ENCODE measurements around the gene SCAF8.
"Not testable (repeated sequence)": the region's sequence is repeated elsewhere in the genome, so short reads cannot be mapped to it uniquely, and the experiment has no call there.

Gene SCAF8

DNA sequence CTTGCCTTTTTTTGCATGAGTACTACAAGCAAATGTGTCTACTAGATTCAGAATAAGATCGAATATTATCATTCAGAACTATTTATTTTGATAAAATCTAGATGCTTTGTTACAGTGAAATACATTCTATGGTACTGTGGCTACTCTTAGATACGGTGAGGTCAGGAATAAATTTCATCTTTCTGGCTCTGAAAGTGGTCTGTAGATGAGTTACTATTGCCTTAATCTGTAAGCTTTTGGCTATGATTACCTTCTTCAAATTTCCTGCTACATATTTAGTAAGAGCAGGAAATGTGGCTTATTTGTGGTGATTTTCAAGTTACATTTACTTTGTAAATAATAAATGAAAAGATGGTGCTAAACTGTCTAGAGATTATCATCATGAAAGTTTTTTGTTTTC, 50.0 kb downstream of the SCAF8 start:
- no peak for DNase-seq (ENCODE audit: low spot score)

DNA sequence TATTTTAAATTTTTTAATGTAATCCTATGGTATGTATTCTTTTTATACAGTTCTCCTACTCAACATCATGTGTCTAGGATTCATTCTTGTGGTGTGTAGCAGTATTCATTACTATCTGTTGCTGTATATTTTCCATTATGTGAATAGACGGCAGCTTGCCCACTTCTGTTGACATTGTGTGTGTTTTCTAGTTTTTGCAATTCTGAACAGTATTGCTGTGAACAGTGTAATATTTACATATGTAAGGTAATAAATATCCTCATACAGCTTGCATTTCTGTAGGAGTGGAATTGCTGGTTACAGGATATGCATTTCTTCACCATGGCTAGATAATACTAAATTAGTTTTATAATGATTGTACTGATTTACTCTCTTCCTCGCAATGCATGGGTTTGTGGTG, 51.9 kb downstream of the SCAF8 start:
- DNase-seq (ENCODE audit: low spot score): no peak

DNA sequence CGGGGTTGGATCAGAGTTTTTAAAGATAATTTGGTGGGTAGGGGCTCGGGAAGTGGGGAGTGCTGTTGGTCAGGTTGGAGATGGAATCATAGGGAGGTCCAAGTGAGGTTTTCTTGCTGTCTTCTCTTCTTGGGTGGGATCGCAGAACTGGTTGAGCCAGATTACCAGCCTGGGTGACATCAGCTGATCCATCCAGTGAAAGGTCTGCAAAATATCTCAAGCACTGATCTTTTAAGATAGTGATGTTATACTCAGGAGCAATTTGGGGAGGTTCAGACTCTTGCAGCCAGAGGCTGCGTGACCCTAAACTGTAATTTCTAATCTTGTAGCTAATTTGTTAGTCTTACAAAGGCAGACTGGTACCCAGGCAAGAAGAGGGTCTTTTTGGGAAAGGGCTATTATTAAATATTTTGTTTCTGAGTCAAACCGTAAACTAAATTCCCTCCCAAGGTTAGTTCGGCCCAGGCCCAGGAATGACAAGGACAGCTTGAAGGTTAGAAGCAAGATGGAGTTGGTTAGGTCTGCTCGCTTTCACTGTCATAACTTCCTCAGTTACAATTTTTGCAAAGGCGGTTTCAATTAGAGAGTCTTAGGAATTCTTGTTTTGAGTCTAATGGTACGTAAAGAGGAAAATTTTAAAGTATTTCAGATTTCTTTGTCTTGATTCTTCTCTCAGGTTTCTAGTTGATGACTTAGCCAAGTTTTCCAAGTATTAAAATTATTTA, 53.1 kb downstream of the SCAF8 start:
- no peak for DNase-seq (ENCODE audit: low spot score)

DNA sequence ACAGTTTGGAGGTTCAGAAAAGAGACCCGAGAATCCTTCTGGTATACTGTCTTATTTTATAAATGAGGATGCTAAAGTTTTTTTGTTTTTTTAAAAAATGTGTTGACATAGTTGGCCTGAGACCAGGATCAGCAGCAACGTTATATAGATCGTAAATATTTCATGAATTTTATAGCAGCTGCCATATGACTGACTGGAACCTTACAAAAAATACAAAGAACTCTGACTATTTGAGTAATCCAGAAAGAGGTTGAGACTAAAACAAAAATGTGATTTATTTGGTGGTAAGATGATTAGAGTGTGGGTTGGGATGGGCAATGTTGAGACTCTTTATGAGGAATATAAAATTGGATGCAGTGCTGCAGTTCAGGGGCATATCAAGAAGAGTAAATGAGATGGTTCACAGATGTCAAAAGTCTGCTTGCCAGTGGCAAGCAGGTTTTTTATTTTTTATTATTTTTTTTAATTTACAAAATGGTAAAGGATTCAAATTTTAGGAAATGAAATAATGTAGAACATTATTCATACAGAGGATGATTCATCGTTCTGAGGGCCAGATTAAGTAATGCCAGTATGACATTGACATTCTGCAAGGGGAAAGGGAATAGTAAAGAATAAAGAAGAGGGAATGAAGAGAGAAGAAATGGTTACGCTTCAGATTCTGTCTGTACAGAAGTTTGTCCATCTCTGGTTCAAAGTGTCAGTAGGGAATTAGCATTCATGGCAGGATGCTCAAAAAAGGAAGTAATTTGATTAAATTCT, 58.5 kb downstream of the SCAF8 start:
- no peak for DNase-seq (ENCODE audit: low spot score)

DNA sequence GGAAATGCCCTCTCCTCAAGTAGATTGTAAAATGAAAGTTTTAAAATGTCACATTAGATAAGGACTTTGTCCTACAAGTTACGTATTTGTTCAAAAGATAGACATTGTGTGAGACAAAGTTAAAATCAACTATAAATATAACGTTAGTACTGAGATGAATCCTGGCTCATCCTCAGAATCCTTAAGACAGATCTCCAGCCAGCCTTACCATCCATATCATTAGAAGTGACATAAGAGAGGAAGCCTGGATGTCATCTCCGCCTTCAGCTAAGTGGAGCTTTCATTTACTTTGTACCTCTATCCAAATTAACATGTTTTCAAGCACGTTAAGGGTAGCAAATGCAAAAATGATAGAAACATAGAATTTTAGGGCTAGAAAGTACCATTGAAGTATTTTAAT, 59.1 kb downstream of the SCAF8 start:
- DNase-seq (ENCODE audit: low spot score): no peak

DNA sequence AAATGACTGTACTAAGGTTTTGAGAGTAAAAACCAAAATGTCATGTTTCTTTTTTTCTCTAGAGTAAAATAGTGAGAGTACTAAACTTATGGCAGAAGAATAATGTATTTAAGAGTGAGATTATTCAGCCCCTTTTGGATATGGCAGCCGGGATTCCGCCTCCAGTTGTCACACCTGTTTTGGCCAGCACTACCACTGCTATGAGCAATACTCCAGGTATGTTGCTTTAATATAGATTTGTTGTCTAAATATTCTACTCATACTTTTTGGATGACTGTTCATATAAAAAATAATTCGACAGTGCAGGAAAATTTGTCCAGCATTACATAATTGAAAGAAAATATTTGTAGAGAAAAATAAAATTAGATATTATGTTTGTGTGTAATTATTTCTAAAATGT, 59.5 kb downstream of the SCAF8 start:
- DNase-seq (ENCODE audit: low spot score): peak; percentile 7

DNA sequence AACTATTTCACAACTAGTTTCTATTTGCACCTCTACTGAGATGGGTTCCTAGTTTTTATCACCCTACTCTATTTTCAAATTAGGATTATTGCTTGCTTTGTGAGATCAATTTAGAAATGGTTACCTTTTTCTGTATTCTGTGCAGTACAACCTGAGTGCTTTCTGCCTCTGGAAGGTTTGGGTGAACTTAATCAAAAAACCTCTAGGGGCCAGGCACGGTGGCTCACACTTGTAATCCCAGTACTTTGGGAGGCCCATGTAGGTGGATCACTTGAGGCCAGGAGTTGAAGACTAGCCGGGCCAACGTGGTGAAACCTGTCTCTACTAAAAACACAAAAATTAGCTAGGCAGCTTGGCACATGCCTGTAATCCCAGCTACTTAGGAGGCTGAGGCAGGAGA, 63.3 kb downstream of the SCAF8 start:
- DNase-seq (ENCODE audit: low spot score): no peak

DNA sequence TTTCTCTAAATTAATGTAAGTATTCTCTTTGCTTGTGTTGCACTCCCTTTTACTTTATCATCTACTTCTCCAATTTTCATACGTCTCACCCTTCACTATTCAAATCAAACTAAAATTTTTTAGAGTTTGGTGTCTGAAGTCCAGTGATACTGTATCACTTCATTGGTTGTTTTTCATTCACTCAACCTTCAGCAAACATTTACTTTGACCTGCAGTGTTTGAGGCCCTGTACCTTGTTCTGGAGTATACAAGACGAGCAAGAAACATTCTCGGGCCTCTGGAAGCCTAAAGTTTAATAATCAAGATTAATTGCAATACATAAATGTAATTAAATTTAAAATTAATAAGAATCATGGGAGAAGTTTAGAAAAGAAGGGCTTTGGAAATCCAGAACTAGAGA, 64.6 kb downstream of the SCAF8 start:
- DNase-seq (ENCODE audit: low spot score): no peak

DNA sequence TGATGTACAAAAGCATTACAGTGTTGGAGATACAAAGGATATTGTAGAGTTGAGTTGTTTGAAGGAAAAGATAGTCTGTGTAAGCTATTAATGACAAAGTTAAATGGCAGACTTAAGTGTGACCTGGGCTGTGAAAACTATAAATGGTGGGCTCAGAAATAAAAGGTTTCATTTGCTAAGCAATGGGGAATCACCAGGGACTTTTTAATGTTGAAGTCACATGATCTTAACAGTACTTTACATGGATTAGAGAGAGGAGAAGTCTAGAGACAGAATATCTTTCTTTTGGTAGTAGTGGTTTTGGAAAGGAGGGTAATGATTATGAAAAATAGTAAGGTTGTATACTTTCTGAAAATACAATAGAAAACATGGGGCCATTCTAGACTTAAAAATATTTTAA, 67.1 kb downstream of the SCAF8 start:
- no peak for DNase-seq (ENCODE audit: low spot score)

DNA sequence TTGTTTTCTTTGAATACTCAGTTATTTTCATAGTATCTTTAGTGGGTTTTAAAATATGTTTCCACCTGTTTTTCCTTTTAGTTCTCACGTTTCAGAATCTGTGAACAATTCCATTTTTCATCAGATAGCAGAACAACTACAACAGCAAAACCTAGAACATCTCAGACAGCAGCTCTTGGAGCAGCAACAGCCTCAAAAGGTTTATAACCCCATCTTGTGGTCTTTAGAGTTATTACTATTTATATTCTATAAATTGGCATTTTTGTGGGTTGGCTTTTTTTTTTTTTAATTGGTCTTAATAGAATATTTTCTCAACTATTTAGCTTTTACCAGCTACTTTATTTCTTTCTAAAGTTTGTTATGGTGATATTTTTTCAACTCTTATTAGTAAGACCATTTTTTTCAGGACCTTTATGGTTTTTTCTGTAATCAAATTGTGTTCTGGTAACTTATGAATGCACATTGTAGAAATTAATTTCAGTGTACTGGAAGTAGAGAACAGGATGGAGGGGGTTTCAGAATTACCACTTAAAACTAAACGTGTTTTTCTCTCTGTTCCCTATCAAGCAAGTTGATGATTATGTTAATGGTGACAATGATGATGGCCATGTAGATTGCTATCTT, 72.2 kb downstream of the SCAF8 start:
- DNase-seq (ENCODE audit: low spot score): peak; percentile 26

DNA sequence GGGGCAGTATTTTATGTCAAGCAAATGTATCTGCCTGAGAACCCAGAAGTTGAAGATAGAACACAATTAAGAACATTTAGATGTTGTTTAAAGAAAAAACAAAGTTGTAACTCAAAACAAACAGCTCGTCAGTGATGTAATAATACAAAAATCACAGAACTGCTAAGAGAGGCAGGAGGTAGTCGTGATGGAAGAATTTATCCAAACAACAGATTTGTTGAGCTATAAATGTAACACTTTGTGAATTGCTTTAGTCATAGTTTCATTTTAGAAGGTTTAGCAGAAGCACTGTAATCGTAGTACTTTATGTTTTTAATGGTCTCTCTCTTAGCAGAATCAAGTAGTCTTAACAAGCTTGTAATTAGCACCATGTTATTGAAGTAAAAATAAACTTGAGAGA, 73.6 kb downstream of the SCAF8 start:
- DNase-seq (ENCODE audit: low spot score): no peak

DNA sequence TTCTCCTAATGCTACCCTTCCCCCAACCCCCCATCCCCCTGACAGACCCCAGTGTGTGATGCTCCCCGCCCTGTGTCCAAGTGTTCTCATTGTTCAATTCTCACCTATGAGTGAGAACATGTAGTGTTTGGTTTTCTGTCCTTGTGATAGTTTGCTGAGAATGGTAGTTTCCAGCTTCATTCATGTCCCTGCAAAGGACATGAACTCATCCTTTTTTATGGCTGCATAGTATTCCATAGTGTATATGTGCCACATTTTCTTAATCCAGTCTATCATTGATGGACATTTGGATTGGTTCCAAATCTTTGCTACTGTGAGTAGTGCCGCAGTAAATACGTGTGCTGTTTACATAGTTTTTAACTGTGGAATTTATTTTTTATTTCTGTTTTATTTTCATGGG, 78.4 kb downstream of the SCAF8 start:
- not testable (repeated sequence) for DNase-seq (ENCODE audit: low spot score)

DNA sequence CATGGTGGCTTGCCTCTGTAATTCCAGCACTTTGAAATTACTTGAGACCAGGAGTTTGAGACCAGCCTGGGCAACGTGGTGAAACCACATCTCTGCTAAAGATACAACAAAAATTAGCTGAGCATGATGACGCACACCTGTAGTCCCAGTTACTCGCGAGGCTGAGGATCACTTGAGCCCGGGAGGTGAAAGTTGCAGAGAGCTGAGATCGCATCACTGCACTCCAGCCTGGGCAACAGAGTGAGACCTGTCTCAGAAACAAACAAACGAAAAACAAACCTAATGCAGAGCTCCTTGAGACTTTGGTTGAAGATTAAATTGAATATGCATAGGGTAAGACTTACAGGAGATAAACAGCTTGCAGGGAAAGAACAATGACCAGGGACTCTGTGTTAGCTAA, 80.8 kb downstream of the SCAF8 start:
- DNase-seq (ENCODE audit: low spot score): no peak

DNA sequence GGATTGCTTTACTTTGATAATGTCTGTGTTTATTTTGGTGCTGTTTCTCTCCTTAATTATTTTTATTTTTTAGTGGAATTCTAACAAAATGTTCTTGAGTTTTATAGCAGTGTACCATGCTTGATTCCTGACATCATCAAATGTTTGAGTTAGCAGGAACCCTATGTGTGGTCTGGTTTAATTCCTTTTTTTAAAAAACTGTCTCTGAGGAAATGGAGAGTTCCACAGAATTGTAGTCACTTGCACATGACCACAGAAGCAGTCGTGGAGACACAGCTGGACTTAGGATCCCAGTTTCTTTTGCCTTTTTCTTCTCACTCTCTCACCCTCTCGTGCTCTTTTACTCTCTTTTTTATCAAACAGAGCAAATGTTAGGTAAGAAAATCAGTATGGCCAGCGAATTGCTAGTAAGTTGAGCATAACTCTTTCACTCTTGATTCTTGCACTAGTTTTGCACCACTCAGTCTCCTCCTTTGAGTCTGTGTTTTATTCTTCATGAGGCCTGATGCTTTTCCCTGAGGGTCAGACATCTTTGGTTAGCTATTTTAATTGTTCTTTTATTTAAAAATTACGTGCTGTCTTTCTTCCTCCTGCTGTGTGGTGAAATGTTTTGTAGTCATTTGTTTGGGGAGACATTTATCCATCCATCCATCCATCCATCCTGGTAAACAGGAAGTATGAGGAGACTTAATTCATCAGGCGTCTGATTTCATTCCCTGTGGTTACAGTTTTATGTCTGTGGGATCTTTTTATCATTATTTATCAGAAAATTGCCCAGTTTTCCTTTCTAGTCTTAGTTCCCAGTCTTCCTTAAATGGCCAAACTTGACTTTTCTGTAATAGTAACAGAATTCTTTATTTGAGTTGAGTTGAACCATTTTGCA, 83.0 kb downstream of the SCAF8 start:
- DNase-seq (ENCODE audit: low spot score): no peak

DNA sequence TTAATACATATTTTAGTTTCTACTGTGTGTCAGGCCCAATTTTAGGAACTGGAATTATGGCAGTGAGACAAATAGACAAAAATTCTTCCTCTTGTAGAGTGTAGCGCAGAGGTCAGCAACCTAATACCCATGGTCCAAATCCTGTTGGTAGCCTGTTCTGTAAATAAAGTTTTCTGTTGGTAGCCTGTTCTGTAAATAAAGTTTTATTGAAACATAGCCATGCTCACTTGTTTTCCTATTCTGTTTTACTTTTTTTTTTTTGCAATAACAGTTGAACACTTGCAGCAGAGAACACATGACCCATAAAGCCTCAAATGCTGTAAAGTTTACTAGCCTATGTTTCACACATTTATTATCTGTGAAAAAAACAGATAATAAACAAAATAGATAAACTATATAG, 87.9 kb downstream of the SCAF8 start:
- no peak for DNase-seq (ENCODE audit: low spot score)

DNA sequence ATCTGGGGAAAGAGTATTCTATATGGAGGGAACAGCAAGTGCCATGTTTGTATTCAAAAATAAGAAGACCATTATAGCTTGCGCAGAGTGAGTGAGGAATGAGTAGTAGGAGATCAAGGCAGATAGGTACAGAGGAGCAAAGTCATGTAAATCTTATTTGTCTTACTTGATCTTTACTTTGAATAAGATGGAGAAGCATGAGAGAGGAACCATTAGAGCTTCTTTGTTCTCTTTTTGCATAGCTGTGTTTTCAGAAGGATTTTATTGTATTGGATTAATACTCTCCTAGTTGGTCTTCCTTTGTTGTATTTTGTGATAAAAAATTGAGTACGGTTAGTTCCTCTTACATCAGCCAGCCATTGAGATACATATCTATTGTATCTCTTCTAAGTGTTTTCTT, 88.4 kb downstream of the SCAF8 start:
- DNase-seq (ENCODE audit: low spot score): no peak

DNA sequence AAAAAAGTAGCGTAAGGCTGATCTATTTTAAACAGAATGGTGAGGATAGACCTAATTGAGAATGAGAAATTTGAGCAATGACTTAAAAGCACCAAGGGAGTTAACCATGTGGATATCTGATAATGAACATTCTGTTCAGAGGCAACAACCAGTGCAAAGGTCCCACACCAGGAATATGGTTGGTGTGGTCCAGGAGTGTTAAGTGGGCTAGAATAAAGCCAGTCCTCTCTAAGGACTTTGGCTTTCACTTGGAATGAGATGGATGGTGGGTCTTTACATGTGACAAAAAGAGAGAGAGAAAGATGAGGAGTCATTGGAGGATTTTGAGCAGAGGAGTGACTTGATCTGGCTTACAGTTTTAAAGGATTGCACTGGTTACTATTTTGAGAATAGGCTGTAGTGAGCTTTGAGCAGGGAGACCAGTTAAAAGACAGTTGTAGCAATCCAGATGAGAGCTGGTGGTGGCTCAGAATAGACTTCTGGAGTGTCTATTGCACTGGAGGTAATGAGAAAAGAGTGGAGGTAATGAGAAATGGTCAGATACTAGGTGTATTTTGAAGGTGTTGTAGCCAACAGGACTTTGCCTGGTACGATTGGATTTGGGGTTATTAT, 89.8 kb downstream of the SCAF8 start:
- no peak for DNase-seq (ENCODE audit: low spot score)

DNA sequence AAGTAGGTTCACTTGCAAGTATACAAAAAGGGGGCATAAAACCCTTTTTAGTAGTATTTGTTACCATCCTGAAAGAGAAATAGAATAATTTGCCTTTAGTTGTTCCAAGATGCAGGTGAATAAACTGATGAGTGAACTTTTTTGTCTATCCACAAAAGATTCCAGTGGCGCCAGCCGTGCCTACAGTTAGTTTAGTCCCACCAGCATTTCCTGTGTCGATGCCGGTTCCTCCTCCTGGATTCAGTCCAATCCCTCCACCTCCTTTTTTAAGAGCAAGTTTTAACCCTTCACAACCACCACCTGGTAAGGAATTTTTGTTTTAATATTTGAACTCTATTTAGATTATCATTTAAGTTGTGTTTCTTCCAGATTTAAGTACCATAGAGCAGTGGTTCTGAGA, 90.9 kb downstream of the SCAF8 start:
- DNase-seq (ENCODE audit: low spot score): peak; percentile 10

DNA sequence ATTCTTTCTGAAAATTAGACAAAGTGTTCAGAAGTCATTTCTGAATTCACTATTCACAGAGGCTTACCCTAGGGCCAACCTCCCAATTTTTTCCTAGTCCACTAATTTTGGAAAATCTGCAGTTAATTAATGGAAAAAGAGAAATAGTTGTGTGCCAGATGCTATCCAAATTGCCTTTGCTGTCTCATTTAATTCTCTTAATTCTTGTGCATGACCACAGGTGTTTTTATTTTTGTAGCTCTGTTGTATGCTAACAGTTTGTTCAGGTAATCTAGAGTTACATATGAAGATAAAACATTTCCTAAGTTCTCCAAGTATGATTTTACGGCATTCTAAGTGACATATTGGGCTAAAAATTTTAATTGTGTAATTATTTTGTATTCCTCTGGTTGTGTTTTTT, 96.8 kb downstream of the SCAF8 start:
- DNase-seq (ENCODE audit: low spot score): no peak

DNA sequence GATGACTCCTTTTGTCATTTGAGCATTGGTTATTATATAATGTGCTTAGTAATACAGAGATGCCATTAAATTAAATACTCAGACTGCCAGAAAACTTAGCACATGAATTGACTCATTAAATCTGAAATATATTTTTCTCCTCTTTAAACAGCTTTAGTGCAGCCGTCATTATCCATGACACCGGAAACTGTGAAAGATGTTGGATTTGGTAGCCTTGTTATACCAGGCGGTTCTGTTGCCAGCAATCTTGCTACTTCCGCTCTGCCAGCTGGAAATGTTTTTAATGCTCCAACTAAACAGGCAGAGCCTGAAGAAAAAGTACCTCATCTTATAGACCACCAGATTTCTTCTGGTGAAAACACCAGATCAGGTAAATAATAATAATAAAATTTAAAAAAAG, 97.6 kb downstream of the SCAF8 start:
- DNase-seq (ENCODE audit: low spot score): no peak

DNA sequence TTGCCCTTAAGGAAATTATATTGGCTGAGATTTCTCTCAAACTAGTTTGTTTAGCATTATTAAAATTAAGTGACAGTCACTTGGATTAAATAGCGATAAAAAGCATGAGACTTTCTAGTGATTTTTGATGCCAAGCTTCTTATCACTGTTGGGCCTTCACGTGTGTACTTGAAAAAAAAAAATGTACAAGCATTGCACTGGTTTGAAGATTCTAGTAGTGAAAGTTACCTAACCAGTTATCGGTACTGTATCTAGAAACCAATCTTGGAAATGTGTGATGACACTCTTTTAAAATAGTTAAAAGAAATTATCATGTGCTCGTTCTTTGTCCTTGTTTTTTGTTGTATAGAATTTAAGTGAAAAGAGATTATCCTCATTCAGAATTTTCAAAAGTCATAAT, 102.1 kb downstream of the SCAF8 start:
- no peak for DNase-seq (ENCODE audit: low spot score)

DNA sequence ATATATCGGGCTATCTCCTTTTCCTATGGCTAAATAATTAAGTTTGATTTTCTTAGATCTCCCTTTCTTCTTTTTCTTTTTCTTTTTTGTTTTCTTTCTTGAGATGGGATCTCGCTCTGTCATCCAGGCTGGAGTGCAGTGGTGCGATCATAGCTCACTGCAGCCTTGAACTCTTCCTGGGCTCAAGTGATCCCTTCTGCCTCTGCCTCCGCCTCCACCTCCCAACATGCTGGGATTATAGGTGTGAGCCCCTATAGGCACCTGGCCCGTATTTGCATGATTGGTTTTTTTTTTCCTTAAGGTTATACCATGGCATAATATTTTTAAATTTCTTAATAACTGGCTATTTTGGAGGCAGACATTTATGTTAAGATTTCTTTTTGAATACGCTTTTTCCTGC, 106.3 kb downstream of the SCAF8 start:
- DNase-seq (ENCODE audit: low spot score): no peak

Data from iPS-NIHi11 (cell line).